Liver (tissue), 3 donors: ENCODE measurements around the gene ANKRD42.

Experiments
- REST ChIP-seq: IDR thresholded peaks from 2 replicates; pipeline ENCODE4 v1.6.1; 2016; ENCODE audit warnings: antibody characterized with exemption, mild to moderate bottlenecking
- RXRA ChIP-seq, 2 donors: IDR thresholded peaks; 2 replicates each; pipeline ENCODE4 v1.6.1; 2017 to 2018; ENCODE audit warnings: antibody characterized with exemption in 2 of 2, mild to moderate bottlenecking in 1 of 2
- TAF1 ChIP-seq: conservative IDR thresholded peaks from 2 replicates; pipeline ENCODE4 v1.6.1; 2016; ENCODE audit warnings: antibody characterized with exemption, mild to moderate bottlenecking
- ZBTB33 ChIP-seq: IDR thresholded peaks from 2 replicates; pipeline ENCODE4 v1.6.1; 2016; ENCODE audit warnings: antibody characterized with exemption
- TF ChIP-seq, protein P1 (sequence below): fragments of 150-350 bp; IDR thresholded peaks from 2 replicates; pipeline ENCODE4 v1.5.1; 2017; ENCODE audit warnings: improper control_type of control experiment, low read depth, low read length; ENCODE audit not compliant: missing input control
- donor health status: healthy.
- donor health status: healthy.

- TF ChIP-seq REST (no peak), TAF1 (no peak), ZBTB33 (no peak), RXRA (IDR thresholded peaks at IDR 0.05) (no peak)
- TF ChIP-seq, protein P1, sequence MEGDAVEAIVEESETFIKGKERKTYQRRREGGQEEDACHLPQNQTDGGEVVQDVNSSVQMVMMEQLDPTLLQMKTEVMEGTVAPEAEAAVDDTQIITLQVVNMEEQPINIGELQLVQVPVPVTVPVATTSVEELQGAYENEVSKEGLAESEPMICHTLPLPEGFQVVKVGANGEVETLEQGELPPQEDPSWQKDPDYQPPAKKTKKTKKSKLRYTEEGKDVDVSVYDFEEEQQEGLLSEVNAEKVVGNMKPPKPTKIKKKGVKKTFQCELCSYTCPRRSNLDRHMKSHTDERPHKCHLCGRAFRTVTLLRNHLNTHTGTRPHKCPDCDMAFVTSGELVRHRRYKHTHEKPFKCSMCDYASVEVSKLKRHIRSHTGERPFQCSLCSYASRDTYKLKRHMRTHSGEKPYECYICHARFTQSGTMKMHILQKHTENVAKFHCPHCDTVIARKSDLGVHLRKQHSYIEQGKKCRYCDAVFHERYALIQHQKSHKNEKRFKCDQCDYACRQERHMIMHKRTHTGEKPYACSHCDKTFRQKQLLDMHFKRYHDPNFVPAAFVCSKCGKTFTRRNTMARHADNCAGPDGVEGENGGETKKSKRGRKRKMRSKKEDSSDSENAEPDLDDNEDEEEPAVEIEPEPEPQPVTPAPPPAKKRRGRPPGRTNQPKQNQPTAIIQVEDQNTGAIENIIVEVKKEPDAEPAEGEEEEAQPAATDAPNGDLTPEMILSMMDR, result no peak
These were observed 64.3 kb downstream of the ANKRD42 start for GRCh38 chr11:83257761-83258168.
